Endothelial cell of umbilical vein (primary cell): Measurements from ENCODE around the gene CHMP4B. TPM values are rescaled to one million over a fixed set of nuclear protein-coding genes. Genes with fewer than 3 reads are reported as not detected.

Experiments used
- BruUV-seq: library from RNA; stranded (reverse); fragments of 400-500 nt; replicated peaks from 2 replicates; lab custom pipeline; 2021; lab: Mats Ljungman, UMichigan
- CTCF ChIA-PET: fragments of 300-600, 350-600 bp; sonication (Branson Sonifier 250); formaldehyde crosslinking; loops from one replicate; lab custom pipeline; 2021; ENCODE audit warnings: antibody characterized with exemption, inconsistent platforms; lab: Charles Lee
- POLR2A ChIA-PET: fragments of 300-600, 350-600 bp; sonication (Branson Sonifier 250); formaldehyde crosslinking; loops from one replicate; lab custom pipeline; 2021; ENCODE audit warnings: antibody characterized with exemption, inconsistent platforms; lab: Charles Lee
- DNase-seq: peaks from one replicate; pipeline ENCODE4 v3.0.0-alpha.2; 2011; ENCODE audit warnings: low read depth, low spot score
- FAIRE-seq: peaks from 2 replicates; lab custom pipeline; 2011; peaks lifted over from hg19 to GRCh38; lab: Jason Lieb, UNC
- H2AFZ ChIP-seq: 2 replicates; pipeline ENCODE4 v1.6.0; 2012; ENCODE audit warnings: low read depth, low read length, control low read depth, inconsistent platforms
- H3K27ac ChIP-seq: 2 replicates; pipeline ENCODE4 v1.5.1; 2011; ENCODE audit warnings: low read depth, mild to moderate bottlenecking, control low read depth, low read length, moderate library complexity; ENCODE audit not compliant: insufficient read depth
- H3K27me3 ChIP-seq, 2 experiments: 2 replicates each; pipeline versions ENCODE4 v1.6.0 to v1.6.1; 2011; ENCODE audit warnings: low read length in 2 of 2, mixed read lengths in 1 of 2; ENCODE audit not compliant: control insufficient read depth in 2 of 2, insufficient read depth in 2 of 2
- H3K36me3 ChIP-seq, 2 experiments: 2 replicates in 1 of 2; 3 replicates in 1 of 2; pipeline ENCODE4 v1.5.1; 2011; ENCODE audit warnings: low read length in 2 of 2, mild to moderate bottlenecking in 1 of 2, moderate library complexity in 1 of 2; ENCODE audit not compliant: control insufficient read depth in 2 of 2, insufficient read depth in 2 of 2; ENCODE audit errors: extremely low read depth in 1 of 2
- H3K4me1 ChIP-seq: 3 replicates; pipeline ENCODE4 v1.5.1; 2011; ENCODE audit warnings: mild to moderate bottlenecking, low read length; ENCODE audit not compliant: control insufficient read depth, insufficient read depth; ENCODE audit errors: extremely low read depth
- H3K4me2 ChIP-seq: 2 replicates; pipeline ENCODE4 v1.6.1; 2011; ENCODE audit warnings: low read length, control low read depth, mixed read lengths; ENCODE audit not compliant: insufficient read depth
- H3K4me3 ChIP-seq, 3 experiments: fragments of 200-600 bp in 1 of 3; sonication (generic), shearing (Covaris generic) in 1 of 3; replicated peaks in 1 of 3; 2 replicates each; pipeline ENCODE4 v1.5.1; 2011 to 2016; ENCODE audit warnings: control low read depth in 3 of 3, low read length in 3 of 3, mild to moderate bottlenecking in 2 of 3, inconsistent platforms in 1 of 3, low read depth in 1 of 3, moderate library complexity in 1 of 3; ENCODE audit not compliant: insufficient read depth in 1 of 3
- H3K79me2 ChIP-seq: 2 replicates; pipeline ENCODE4 v1.6.0; 2012; ENCODE audit warnings: low read length, inconsistent platforms; ENCODE audit not compliant: control insufficient read depth, insufficient read depth
- H3K9ac ChIP-seq: replicated peaks from 2 replicates; pipeline ENCODE3; 2011; ENCODE audit warnings: low read length, control low read depth; ENCODE audit not compliant: insufficient read depth; ENCODE audit errors: extremely low read depth
- H3K9me1 ChIP-seq: replicated peaks from 3 replicates; pipeline ENCODE4 v1.6.0; 2011; ENCODE audit warnings: mild to moderate bottlenecking, low read length; ENCODE audit not compliant: control insufficient read depth, insufficient read depth; ENCODE audit errors: extremely low read depth
- H3K9me3 ChIP-seq: replicated peaks from 2 replicates; pipeline ENCODE4 v1.5.1; 2012; ENCODE audit warnings: low read length, inconsistent platforms; ENCODE audit not compliant: control insufficient read depth, insufficient read depth
- H4K20me1 ChIP-seq: replicated peaks from 2 replicates; pipeline ENCODE3; 2011; ENCODE audit warnings: mild to moderate bottlenecking, low read length; ENCODE audit not compliant: control insufficient read depth, insufficient read depth; ENCODE audit errors: extremely low read depth
- CTCF ChIP-seq, 2 donors: IDR thresholded peaks; 1 replicate in 1 of 2; 2 replicates in 1 of 2; pipeline ENCODE4 v1.5.1; 2011; ENCODE audit warnings: low read length in 2 of 2, mild to moderate bottlenecking in 2 of 2, moderate library complexity in 2 of 2, control low read depth in 1 of 2, inconsistent platforms in 1 of 2, low read depth in 1 of 2; ENCODE audit not compliant: insufficient read depth in 1 of 2; ENCODE audit errors: extremely low read depth in 1 of 2
- GATA2 ChIP-seq: IDR thresholded peaks from 2 replicates; pipeline ENCODE4 v1.7.0; 2011; ENCODE audit warnings: low read depth, mild to moderate bottlenecking, moderate library complexity, mixed read lengths, low read length; ENCODE audit not compliant: insufficient read length, insufficient read depth
- JUN ChIP-seq: IDR thresholded peaks from 2 replicates; pipeline ENCODE4 v1.6.1; 2011; ENCODE audit warnings: borderline replicate concordance, low read depth; ENCODE audit not compliant: insufficient read length, insufficient read depth
- MYC ChIP-seq: IDR thresholded peaks from one replicate; pipeline ENCODE4 v1.6.1; 2011; ENCODE audit warnings: mild to moderate bottlenecking, low read depth, low read length
- dilution Hi-C: fragments of 300-500 bp; cut with MboI; formaldehyde crosslinking; loops from one replicate; pipeline ENCODE4 v1.15.0; 2019; ENCODE audit warnings: low sequenced_read_pairs; ENCODE audit not compliant: extremely low pct_ligation_motif_present
- intact Hi-C: fragments of 100-400 bp; cut with micrococcal nuclease; formaldehyde crosslinking; loops from one replicate; pipeline ENCODE4 v1.10.0; 2022
- polyA plus RNA-seq, 4 experiments: library from polyadenylated mRNA; depleted of rRNA in 3 of 4; stranded (reverse) in 3 of 4; unstranded in 1 of 4; fragments of >200 nt; gene quantifications; 2 replicates each; pipeline versions ENCODE4 v1.2.1 to v1.2.3, GENCODE V29; 2011 to 2012; ENCODE audit warnings: missing spikeins in 1 of 4
- total RNA-seq: library from RNA; stranded (reverse); gene quantifications from 2 replicates; pipeline ENCODE4 v1.2.3, GENCODE V29; 2021

CHMP4B gene
- total and polyA plus RNA-seq, 2 donors (not counting 3 experiments of a cell fraction or from before 2014, with no cell fraction given) = 64.7 to 112 TPM

DNA sequence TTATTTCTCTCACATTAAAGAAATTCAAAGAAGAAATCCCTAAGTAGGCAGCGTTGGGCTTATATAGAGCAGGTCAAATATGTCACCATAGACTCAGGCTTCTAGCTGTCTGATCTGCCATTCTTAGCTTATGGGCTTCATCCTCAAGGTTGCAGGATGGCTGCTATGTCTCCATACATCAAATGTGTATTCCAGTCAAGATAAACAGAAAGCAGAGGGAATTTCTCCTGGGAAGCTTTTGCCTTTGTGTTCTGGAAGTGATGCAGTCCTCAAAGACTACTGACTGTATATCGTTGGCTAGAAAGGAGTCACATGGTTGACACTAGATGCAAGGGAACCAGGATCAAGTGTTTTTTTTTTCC lies 43.4 kb upstream of the CHMP4B start:
- no peaks in the 10 kb centered on the region for H4K20me1 ChIP-seq
- ChIA-PET CTCF (interaction anchor here (1.6 kb wide), 1 partner anchor 24 kb away, joined by 4 read pairs; no protein-coding TSS in a partner anchor), POLR2A (no interaction called here)
- TF ChIP-seq MYC = no peak
- no peak for TF ChIP-seq GATA2
- no peak for TF ChIP-seq JUN
- no peaks in the 10 kb centered on the region for H3K9me3 ChIP-seq
- no peaks in the 10 kb centered on the region for H3K9me1 ChIP-seq
- no peak for DNase-seq
- dilution Hi-C loops = no loop called here
- H3K9ac ChIP-seq = no peak overlapping the region
- intact Hi-C loops = no loop called here
- H3K4me3 ChIP-seq = no peak overlapping the region
- H2AFZ ChIP-seq = no peak overlapping the region
- H3K27me3 ChIP-seq = no peaks in the 10 kb centered on the region
- no peaks in the 10 kb centered on the region for H3K79me2 ChIP-seq
- H3K4me1 ChIP-seq = no peaks in the 10 kb centered on the region
- H3K27ac ChIP-seq = no peak overlapping the region
- no peak for FAIRE-seq
- H3K4me2 ChIP-seq = no peak overlapping the region
- H3K36me3 ChIP-seq = no peaks in the 10 kb centered on the region
- BruUV-seq = no TSS peak

DNA sequence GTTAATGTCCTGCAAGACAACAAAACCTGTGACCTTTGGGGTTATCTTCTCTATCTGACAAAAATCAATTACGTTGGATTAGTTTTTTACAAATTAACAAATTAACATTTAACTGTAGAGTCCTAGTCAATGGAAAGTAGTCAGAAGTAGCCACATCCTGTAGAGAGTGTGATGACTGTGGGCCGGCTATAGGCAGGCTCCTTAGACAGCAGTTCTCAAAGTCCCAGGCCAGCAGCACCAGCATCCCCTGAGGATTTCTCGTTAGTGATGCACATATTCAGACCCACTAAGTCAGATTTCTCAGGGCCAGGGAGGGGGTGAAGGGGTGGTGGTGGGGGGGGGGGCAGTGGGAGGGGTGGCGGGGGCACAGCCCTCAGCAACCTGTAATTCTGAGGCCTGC lies 42.1 kb upstream of the CHMP4B start:
- DNase-seq = no peak
- dilution Hi-C loops (no loop called here), intact Hi-C loops (no loop called here)
- H4K20me1 ChIP-seq = no peaks in the 10 kb centered on the region
- H2AFZ ChIP-seq = no peak overlapping the region
- no peak for FAIRE-seq
- ChIA-PET POLR2A (no interaction called here), CTCF (no interaction called here)
- H3K9me1 ChIP-seq = no peaks in the 10 kb centered on the region
- no peak overlapping the region for H3K4me3 ChIP-seq
- no peak overlapping the region for H3K4me2 ChIP-seq
- H3K27me3 ChIP-seq = no peaks in the 10 kb centered on the region
- H3K27ac ChIP-seq = no peak overlapping the region
- BruUV-seq = no TSS peak
- H3K79me2 ChIP-seq = no peaks in the 10 kb centered on the region
- TF ChIP-seq JUN = no peak
- no peak for TF ChIP-seq CTCF (IDR thresholded peaks at IDR 0.05; ENCODE audit: extremely low read depth in 1 of 2, insufficient read depth in 1 of 2, low read depth in 1 of 2, low read length in 2 of 2)
- no peak for TF ChIP-seq GATA2
- H3K4me1 ChIP-seq = no peaks in the 10 kb centered on the region
- H3K9ac ChIP-seq = no peak overlapping the region
- no peaks in the 10 kb centered on the region for H3K36me3 ChIP-seq
- H3K9me3 ChIP-seq = no peaks in the 10 kb centered on the region
